SHP77 (cell line): ENCODE measurements around the gene CYBA.
"Not testable (repeated sequence)": the region's sequence is repeated elsewhere in the genome, so short reads cannot be mapped to it uniquely, and the experiment has no call there.

ENCODE experiments used
- DNase-seq, 2 experiments: peaks; one replicate each; lab custom pipeline; 2025; lab: John Stamatoyannopoulos, UW

The CYBA gene

DNA sequence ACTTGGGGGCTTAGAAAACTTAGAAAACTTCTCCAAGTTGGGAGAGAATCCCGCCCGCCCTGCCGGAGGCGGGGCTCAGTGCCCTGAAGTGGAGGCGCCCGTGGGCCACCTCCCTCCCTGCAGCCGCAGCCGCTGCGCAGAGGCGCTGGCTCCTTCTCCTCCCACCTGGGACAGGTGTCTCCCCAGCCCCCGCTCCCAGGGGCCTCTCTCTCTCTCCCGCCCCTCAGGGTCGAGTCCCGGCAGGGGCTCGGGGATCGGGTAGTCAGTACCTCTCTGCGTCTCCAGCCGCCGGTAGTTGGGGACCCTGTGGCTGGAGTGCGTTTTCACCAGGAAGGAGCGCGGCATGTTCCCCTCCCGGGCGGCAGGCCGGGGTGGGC, 35.2 kb upstream of the CYBA start:
- no peak for DNase-seq

DNA sequence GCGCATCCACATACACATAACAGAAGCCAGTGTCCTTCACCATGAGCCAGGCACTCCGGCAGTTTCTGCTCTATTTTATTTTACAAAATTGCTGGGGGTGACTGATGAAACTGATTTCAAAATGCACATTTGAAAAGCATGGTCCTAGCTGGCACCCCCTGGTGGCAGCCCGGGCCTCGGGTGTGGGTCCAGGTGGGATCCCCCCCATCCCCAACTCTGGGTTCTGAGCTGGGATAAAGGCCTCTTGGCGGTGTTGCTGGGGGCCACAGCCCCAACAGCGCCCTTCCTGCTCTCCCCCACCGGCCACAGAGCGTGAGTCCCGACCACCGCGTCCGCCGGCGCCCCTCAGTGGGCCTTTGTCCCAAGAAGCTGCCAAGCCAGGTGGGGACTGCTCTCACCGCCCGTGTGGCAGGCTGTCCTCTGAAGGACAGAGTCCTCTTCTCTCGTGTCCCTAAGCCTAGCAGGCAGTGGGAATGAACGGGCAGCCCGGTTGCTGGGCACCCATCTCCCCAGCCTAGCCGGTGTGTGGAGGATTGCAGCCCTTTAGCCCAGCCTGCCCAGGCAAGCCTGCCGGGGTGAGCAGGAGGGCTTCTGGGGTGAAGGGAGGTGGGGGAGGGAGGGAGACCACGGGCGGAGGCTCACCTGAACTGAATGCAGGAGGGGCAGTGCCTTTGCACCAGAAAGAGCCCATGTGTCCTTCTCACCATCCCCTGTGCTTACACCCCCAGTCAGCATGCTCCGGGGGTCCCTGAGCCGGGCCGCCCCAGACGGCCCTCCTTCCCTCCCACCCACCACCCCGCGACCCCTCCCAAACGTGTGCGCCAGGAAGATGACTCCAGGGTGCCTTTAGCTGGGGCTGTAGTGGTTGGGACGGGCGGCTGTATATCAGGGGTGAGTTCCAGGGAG, 34.6 kb upstream of the CYBA start:
- DNase-seq = no peak

- no peak for DNase-seq
Observed at GRCh38 chr16:88684569-88685155, 33.8 kb upstream of the CYBA start.

DNA sequence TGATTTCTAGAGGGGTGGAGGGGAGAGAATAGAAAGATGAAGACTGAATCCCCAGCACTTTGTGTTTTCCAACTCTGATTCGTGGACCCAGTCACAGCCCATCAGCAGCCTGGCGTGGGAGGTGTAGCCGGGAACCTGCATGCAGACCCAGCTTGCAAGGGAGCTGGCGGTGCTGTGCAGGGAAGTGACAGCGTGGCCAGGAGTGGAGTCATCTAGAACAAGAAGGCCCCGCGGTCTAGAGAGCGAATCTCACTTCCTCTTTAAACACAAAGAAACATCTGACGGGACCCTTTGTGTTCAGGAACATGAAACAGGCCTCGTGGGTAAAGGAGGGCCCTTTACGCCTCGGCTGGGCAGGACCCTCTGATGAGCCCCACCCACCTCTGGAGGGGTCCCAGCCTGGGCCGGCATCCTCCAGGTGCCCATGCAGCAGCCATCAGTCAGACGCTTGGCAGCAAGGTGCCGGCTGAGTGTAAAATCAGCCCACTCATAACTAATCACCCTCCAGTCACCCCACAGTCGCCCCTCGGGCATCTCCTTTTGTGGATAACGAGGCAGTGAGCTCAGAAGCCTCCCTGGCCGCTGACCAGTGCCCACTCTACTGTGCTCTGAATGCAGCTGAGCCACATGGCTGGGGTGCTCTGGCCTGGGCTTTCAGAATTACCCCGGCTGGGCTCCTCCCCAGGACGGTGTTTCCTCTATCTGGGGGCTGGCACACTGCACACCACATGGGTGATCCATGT, 31.0 kb upstream of the CYBA start:
- no peak for DNase-seq

GRCh38 chr16:88681084-88681680, 30.3 kb upstream of the CYBA start:
- DNase-seq = no peak

DNA sequence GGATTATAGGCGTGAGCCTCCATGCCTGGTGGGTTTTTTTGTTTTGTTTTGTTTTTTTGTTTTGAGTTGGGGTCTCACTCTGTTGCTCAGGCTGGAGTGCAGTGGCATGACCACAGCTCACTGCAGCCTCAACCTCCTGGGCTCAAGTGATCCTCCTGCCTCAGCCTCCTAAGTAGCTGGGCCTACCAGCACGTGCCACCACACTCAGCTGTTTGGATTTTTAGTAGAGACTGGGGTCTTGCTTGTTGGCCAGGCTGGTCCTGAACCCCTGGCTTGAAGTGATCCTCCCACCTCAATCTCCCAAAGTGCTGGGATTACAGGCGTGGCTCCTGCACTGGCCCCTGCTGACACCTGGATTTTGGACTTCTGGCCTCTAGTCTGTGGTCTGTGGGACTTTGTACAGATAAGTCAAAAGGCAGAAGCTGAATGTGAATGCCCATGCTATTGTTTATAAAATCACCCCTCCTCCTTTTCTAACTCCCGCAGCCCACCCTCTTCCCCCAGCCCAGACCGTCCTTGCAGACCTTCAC, 29.8 kb upstream of the CYBA start:
- no peak for DNase-seq

DNA sequence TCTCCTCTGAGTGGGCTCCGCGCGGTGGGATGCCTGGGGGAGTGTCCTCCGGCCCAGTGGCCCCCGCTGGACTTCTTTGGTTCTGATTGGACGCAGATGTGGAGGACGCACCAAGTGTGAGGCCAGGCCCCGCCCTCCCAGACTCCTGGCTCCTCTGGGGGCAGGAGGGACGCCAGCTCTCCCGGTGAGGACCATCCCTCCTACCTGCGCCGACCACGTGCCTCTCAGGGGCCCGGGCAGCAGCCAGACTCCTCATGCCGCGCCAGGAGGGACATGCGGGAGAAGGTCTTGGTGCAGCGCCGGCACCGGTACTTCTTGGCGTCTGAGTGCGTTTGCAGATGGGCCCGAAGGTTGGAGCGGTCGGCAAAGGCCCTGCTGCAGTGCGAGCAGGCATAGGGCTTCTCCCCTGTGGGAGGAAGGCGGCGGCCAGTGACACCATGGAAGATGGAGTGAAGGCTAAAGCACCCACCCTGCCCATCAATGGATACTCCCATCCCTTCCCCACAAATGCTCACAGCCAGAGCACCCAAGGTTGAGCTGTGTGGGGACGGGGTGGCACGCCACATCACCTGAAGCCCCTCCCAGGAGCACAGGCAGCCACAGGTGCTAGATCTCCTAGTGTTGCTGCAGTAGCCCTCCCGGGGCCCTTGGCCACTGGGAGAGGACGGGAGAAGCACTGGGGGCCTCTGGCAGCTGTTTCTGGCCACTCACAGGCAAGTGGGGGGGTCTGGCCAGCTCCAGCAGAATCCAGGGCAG, 27.5 kb upstream of the CYBA start:
- DNase-seq = no peak

GRCh38 chr16:88677721-88678120, 26.9 kb upstream of the CYBA start:
- DNase-seq = no peak

- no peak for DNase-seq
Observed at GRCh38 chr16:88676502-88677242, 25.8 kb upstream of the CYBA start.

DNA sequence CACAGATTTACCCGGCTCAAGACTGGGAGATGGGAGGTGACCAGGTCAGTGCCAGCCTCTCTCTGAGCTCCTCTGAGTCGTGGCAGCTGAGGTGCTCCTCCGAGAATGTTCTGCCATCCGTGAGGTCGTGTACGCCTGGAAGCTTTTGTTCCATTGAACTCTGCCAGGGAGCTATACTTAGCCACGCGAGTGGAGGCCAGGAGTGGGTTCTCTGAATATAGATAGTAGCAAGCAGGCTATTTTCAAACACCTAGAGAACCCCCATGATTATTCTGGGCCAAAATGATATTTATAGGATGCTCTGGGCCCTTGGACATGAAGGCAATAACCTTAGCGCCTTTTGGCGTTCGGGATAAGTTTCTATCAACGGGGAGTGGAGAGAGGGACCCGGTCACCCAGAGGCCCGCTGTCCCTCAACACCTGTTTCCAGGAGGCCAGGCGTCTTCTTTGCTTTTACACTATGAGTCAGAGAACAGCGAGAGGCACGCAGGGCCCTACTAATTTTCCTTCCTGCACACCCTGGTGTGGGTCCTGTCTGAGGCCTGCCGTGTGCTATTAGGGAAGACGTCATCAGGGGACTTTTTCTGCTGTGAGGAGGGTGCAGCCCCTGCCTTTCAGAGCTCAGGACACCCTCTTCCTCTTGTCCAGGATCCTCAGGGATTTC, 23.0 kb upstream of the CYBA start:
- DNase-seq = no peak

DNA sequence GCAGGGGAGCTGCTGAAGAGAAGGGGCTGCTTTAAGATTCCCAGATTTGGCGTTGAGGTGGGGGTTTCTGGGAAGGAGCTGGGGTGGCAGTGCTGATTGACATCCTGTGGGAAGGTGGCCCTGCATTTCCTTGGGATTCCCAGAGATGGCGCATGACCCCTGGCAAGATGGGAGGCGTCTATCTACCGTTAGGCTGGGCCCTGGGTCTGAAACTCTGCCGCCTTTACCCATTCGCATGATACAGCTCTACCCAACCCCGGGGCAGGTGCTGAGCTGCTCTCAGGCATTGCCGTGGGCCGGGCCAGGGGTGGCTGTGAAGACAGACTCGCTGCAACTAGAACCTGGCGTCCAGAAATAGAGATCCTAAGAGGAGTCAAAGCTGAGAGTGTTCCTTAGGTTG, 21.9 kb upstream of the CYBA start:
- peak; percentile 61 for DNase-seq

DNA sequence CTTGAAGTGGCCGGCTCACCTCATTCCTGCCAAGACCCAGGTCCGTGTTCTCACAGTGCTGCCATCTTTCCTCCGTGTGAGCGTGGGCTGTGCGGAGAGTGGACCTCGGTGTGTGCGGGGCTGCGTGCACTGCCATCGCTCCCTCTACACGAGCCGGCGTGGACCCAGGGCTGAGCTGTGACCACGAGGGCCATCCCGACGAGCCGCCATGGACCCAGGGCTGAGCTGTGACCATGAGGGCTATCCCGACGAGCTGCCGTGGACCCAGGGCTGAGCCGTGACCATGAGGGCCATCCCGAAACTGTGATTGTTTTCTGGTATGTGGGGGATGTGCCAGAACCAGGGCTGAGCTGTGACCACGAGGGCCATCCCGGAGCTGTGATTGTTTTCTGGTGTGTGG, 21.0 kb upstream of the CYBA start:
- DNase-seq = no peak

GRCh38 chr16:88669980-88670379, 19.1 kb upstream of the CYBA start:
- DNase-seq = no peak

DNA sequence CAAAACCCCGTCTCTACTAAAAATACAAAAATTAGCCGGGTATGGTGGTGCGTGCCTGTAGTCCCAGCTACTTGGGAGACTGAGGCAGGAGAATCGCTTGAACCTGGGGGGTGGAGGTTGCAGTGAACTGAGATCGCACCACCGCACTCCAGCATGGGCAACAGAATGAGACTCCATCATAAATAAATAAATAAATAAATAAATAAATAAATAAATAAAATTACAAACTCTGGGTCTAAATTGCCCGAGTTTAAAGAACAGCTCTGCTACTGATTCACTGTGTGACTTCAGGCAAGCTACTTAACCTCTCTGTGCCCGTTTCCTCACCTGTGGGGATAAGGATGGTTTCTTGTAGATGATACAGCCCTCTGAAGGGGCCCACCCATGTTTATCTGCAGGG, 18.6 kb upstream of the CYBA start:
- not testable (repeated sequence) for DNase-seq

- DNase-seq = no peak
Observed at GRCh38 chr16:88667461-88667860, 16.6 kb upstream of the CYBA start.

GRCh38 chr16:88665570-88665969, 14.7 kb upstream of the CYBA start:
- DNase-seq = no peak

- peak in 1 of 2 experiments; percentile 35 for DNase-seq
Observed at GRCh38 chr16:88665148-88665547, 14.3 kb upstream of the CYBA start.

DNA sequence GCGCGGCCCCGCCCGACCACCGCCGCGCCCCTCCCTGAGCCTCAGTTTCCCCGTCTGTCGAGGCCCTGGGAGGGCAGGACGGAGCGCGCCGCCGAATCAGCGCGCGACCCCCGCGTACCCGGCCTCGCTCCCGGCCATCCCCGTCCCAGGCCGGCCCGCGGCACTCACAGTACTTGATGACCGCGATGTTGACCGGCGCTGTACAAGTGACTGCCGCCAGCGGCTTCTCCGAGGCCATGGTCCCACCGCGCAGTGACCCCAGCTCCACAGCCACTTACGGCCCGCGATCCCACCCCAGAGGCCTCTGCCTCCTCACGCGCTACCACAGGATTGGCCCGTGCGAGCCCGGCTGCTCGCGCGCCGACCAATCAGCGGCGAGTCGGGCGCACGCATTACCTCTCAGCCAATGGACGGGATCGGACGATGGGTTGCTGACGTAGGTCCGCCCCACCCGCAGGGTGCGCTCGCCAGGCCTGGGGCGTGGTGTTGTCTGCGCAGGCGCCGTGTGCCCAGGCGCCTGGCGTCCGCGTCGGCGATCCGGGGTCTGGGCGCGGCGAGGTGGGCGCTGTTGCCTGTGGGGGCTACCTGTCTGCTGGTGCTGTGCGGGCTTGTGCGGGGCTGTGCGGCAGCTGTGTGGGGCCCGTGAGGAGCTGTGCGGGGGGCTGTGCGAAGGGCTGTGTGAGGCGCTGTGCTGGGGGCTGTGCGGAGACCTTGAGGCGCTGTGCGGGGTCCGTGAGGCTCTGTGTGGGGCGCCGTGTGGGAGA, 12.2 kb upstream of the CYBA start, which contains the start of gene MVD:
MVD (minus strand) TSS at position 249 of the 764 bp plus-strand sequence; CDS start at position 238, 11 bp downstream.
- peak; percentile 98 to 99 for DNase-seq

DNA sequence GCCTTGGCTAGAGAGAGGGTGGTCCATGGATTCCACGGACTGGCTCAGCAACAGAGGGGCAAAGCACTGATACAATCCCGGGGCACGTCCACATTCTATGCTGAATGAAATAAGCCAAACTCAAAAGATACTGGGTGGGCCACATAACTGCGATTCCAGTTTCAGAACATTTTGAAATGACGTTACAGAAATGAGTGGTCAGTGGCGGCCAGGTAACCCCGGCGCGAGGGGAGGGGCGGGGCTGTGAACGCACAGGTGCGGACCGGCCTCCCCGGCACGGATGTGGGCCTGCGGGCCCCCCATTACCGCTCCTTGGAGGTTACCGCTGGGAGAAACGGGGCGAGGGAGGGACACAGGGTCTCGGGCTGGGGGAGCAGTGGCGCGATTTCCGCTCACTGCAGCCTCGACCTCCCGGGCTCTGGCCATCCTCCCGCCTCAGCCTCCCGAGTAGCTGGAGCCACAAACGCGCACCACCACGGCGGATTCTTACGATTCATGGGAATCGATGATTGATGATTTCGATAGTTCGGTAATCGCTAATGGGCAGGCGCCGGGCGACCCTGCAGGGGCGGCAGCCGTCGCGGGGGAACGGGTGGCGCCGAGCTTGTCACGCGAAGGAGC, 11.5 kb upstream of the CYBA start:
- DNase-seq = no peak
